Skin epidermis (tissue), 12 donors: ENCODE results near the gene CWF19L2.

ENCODE experiments used
- H3K27ac ChIP-seq, 21 experiments: fragments of 200-600 bp; sonication (generic) in 11 of 21; one replicate each; pipeline ENCODE4 v1.5.0; 2020; ENCODE audit warnings: mild to moderate bottlenecking in 3 of 21, inconsistent platforms in 2 of 21, moderate library complexity in 2 of 21
- H3K4me3 ChIP-seq, 7 experiments: fragments of 200-600 bp; sonication (generic) in 2 of 7; one replicate each; pipeline ENCODE4 v1.5.0; 2020; ENCODE audit warnings: inconsistent platforms in 2 of 7, mild to moderate bottlenecking in 2 of 7, moderate library complexity in 1 of 7

Gene CWF19L2

GRCh38 chr11:107331728-107332127, 125.9 kb downstream of the CWF19L2 start:
- no peak overlapping the region for H3K4me3 ChIP-seq
- no peak overlapping the region for H3K27ac ChIP-seq

- Histone ChIP-seq H3K27ac (no peak overlapping the region), H3K4me3 (no peak overlapping the region)
Measured at GRCh38 chr11:107329164-107329563, 128.5 kb downstream of the CWF19L2 start.

- H3K27ac ChIP-seq = no peak overlapping the region
- H3K4me3 ChIP-seq = no peak overlapping the region
Measured at GRCh38 chr11:107316426-107316825, 141.2 kb downstream of the CWF19L2 start.

GRCh38 chr11:107307991-107308390, 149.6 kb downstream of the CWF19L2 start:
- no peak overlapping the region for H3K27ac ChIP-seq
- no peak overlapping the region for H3K4me3 ChIP-seq

- Histone ChIP-seq H3K27ac (no peak overlapping the region), H3K4me3 (no peak overlapping the region)
Measured at GRCh38 chr11:107301878-107302277, 155.7 kb downstream of the CWF19L2 start.

- Histone ChIP-seq H3K4me3 (no peak overlapping the region), H3K27ac (no peak overlapping the region)
Measured at GRCh38 chr11:107293677-107294344, 163.8 kb downstream of the CWF19L2 start.

GRCh38 chr11:107282195-107282594, 175.4 kb downstream of the CWF19L2 start:
- no peak overlapping the region for H3K27ac ChIP-seq
- H3K4me3 ChIP-seq = no peak overlapping the region
